HepG2 (cell line): ENCODE results near the gene ST6GALNAC4. TPM values are rescaled to one million over a fixed set of nuclear protein-coding genes. Genes with fewer than 3 reads are reported as not detected.
A peak's percentile ranks its signal among the peaks of the same experiment; 100 is the strongest.

Experiments
- CBFB ChIP-seq: sonication (generic); formaldehyde crosslinking; IDR thresholded peaks from 2 replicates; pipeline ENCODE4 v1.4.0; 2020; ENCODE audit warnings: missing genetic modification reagents
- GATAD2A ChIP-seq: IDR thresholded peaks from 2 replicates; pipeline ENCODE4 v1.6.1; 2016
- HNRNPL ChIP-seq: fragments of 200-400 bp; formaldehyde crosslinking; IDR thresholded peaks from 2 replicates; pipeline ENCODE4 v1.6.1; 2017; ENCODE audit warnings: mild to moderate bottlenecking, low read depth, low read length
- KDM2A ChIP-seq: sonication (generic); formaldehyde crosslinking; IDR thresholded peaks from 2 replicates; pipeline ENCODE4 v1.4.0; 2020; ENCODE audit warnings: low read depth, missing genetic modification reagents, borderline replicate concordance
- MEIS1 ChIP-seq: sonication (generic); formaldehyde crosslinking; IDR thresholded peaks from 2 replicates; pipeline ENCODE4 v1.9.0; 2021; ENCODE audit warnings: mild to moderate bottlenecking, missing genetic modification reagents, moderate library complexity, borderline replicate concordance
- MIXL1 ChIP-seq: IDR thresholded peaks from 2 replicates; pipeline ENCODE4 v1.6.1; 2016
- MLLT10 ChIP-seq: sonication (generic); formaldehyde crosslinking; IDR thresholded peaks from 2 replicates; pipeline ENCODE4 v1.4.0; 2020; ENCODE audit warnings: missing genetic modification reagents
- NFKB2 ChIP-seq: sonication (generic); formaldehyde crosslinking; IDR thresholded peaks from 2 replicates; pipeline ENCODE4 v1.4.0; 2020; ENCODE audit warnings: missing genetic modification reagents, borderline replicate concordance
- NFYC ChIP-seq: IDR thresholded peaks from 2 replicates; pipeline ENCODE4 v1.6.1; 2016; ENCODE audit warnings: missing genetic modification reagents, missing compliant biosample characterization
- RAD21 ChIP-seq: fragments of 450-650 bp; formaldehyde crosslinking; IDR thresholded peaks from 2 replicates; pipeline ENCODE4 v1.5.0; 2020; ENCODE audit warnings: mild to moderate bottlenecking
- SAP130 ChIP-seq: IDR thresholded peaks from 2 replicates; pipeline ENCODE4 v1.6.1; 2016; ENCODE audit warnings: low read depth
- TEAD3 ChIP-seq: optimal IDR thresholded peaks from 2 replicates; pipeline ENCODE3; 2016; ENCODE audit warnings: borderline replicate concordance
- ZNF232 ChIP-seq: sonication (generic); formaldehyde crosslinking; IDR thresholded peaks from 2 replicates; pipeline ENCODE4 v1.4.0; 2020; ENCODE audit warnings: missing genetic modification reagents, borderline replicate concordance
- ZNF333 ChIP-seq: sonication (generic); formaldehyde crosslinking; IDR thresholded peaks from 2 replicates; pipeline ENCODE4 v1.4.0; 2020; ENCODE audit warnings: mild to moderate bottlenecking, missing genetic modification reagents, borderline replicate concordance
- ZNF629 ChIP-seq: sonication (generic); formaldehyde crosslinking; conservative IDR thresholded peaks from 2 replicates; pipeline ENCODE4 v1.5.0; 2020; ENCODE audit warnings: missing genetic modification reagents
- ZNF782 ChIP-seq: sonication (generic); formaldehyde crosslinking; IDR thresholded peaks from 2 replicates; pipeline ENCODE4 v1.4.0; 2020; ENCODE audit warnings: missing genetic modification reagents, mild to moderate bottlenecking, borderline replicate concordance
- polyA plus RNA-seq, 8 experiments: library from polyadenylated mRNA; depleted of rRNA in 3 of 8; stranded (reverse) in 7 of 8; unstranded in 1 of 8; fragments of >200 nt; fragmentation: Illumina TruSeq in 4 of 8; extraction: Trizol in 4 of 8; gene quantifications; 2 replicates each; pipeline versions ENCODE4 v1.2.1 to v1.2.3, GENCODE V29; 2011 to 2016; ENCODE audit warnings: low read depth in 4 of 8, missing spikeins in 1 of 8, mixed read lengths in 1 of 8; ENCODE audit not compliant: insufficient read depth in 1 of 8
- total RNA-seq, 5 experiments: library from RNA; depleted of rRNA; stranded (reverse); fragments of >200 nt; fragmentation: Illumina TruSeq; extraction: Trizol; gene quantifications; 2 replicates each; pipeline ENCODE4 v1.2.3, GENCODE V29; 2016; ENCODE audit warnings: low read depth in 1 of 5
- TF ChIP-seq, protein P1 (sequence below), 2 experiments: sonication (generic) in 1 of 2; formaldehyde crosslinking in 1 of 2; IDR thresholded peaks; 2 replicates each; pipeline versions ENCODE4 v1.4.0 to v1.6.1; 2018 to 2020; ENCODE audit warnings: missing genetic modification reagents in 2 of 2, borderline replicate concordance in 1 of 2, low read depth in 1 of 2, mild to moderate bottlenecking in 1 of 2, missing biosample characterization in 1 of 2
- TF ChIP-seq, protein P2 (sequence below): sonication (generic); formaldehyde crosslinking; IDR thresholded peaks from 2 replicates; pipeline ENCODE4 v1.5.1; 2020; ENCODE audit warnings: mild to moderate bottlenecking, moderate library complexity, missing genetic modification reagents
- TF ChIP-seq, protein P3 (sequence below): sonication (generic); formaldehyde crosslinking; IDR thresholded peaks from 2 replicates; pipeline ENCODE4 v1.9.0; 2022; ENCODE audit warnings: low read depth, missing genetic modification reagents
- TF ChIP-seq, protein P4 (sequence below): sonication (generic); formaldehyde crosslinking; IDR thresholded peaks from 2 replicates; pipeline ENCODE4 v1.5.0; 2020; ENCODE audit warnings: mild to moderate bottlenecking, missing genetic modification reagents, moderate library complexity
- TF ChIP-seq, protein P5 (sequence below): sonication (generic); formaldehyde crosslinking; IDR thresholded peaks from 2 replicates; pipeline ENCODE4 v1.9.0; 2022; ENCODE audit warnings: missing genetic modification reagents, mild to moderate bottlenecking, borderline replicate concordance

Gene ST6GALNAC4
- total and polyA plus RNA-seq, 2 of the 13 experiments (the other 11 are each of a cell fraction or from before 2014, with no cell fraction given), result 18.8 to 27.7 TPM

DNA sequence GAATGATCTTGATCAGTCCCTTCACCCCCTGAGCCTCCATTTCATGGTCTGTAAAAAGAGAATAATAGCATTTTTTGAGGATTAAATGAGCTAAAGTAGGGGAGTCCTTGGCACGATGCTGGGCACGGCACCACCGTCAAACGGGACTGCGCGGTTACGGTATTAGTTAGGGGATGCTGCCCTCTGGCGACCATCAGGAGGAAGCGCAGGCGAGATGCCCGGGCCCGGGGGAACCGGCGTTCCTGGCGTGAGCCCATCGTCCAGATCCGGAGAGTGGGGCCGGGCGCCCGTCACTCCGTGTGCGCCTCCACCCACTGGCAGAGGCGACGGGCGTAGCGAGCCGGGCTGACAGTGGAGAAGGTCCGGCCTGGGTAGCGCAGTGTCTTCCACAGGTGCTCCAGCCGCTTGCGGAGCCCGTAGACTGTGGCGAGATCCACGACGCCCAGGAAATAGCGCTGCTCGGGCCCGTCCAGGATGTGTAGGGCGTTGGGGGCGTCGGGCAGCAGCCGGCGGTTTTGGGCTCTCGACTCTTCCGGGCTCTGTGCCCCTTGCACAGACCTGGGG, 4.8 kb upstream of the ST6GALNAC4 start (continued):
- TF ChIP-seq ZNF232 (CRISPR knock-in tag) (peak; percentile 27; the same call in 1 of the 2 replicates), NFKB2 (CRISPR knock-in tag) (no peak; the same call in 1 of the 2 replicates), MEIS1 (CRISPR knock-in tag) (0 out of 2 replicates have a peak, but pooled peaks have one; percentile 45), MIXL1 (CRISPR knock-in tag) (0 out of 2 replicates have a peak, but pooled peaks have one; percentile 22), ZNF333 (CRISPR knock-in tag) (no peak), MLLT10 (CRISPR knock-in tag) (no peak), ZNF629 (CRISPR knock-in tag) (peak; percentile 97), GATAD2A (CRISPR knock-in tag) (0 out of 2 replicates have a peak, but pooled peaks have one; percentile 33), CBFB (CRISPR knock-in tag) (peak; percentile 35; the same call in 1 of the 2 replicates), KDM2A (peak; percentile 85), HNRNPL (0 out of 2 replicates have a peak, but pooled peaks have one; percentile 18), ZNF782 (CRISPR knock-in tag) (0 out of 2 replicates have a peak, but pooled peaks have one; percentile 37), RAD21 (CRISPR knock-in tag) (peak; percentile 96), SAP130 (0 out of 2 replicates have a peak, but pooled peaks have one; percentile 24), NFYC (CRISPR knock-in tag) (0 out of 2 replicates have a peak, but pooled peaks have one; percentile 14), TEAD3 (CRISPR knock-in tag) (peak; percentile 22)
- TF ChIP-seq, protein P1, sequence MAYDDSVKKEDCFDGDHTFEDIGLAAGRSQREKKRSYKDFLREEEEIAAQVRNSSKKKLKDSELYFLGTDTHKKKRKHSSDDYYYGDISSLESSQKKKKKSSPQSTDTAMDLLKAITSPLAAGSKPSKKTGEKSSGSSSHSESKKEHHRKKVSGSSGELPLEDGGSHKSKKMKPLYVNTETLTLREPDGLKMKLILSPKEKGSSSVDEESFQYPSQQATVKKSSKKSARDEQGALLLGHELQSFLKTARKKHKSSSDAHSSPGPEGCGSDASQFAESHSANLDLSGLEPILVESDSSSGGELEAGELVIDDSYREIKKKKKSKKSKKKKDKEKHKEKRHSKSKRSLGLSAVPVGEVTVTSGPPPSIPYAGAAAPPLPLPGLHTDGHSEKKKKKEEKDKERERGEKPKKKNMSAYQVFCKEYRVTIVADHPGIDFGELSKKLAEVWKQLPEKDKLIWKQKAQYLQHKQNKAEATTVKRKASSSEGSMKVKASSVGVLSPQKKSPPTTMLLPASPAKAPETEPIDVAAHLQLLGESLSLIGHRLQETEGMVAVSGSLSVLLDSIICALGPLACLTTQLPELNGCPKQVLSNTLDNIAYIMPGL (CRISPR knock-in tag; IDR thresholded peaks at IDR 0.05; ENCODE audit: borderline replicate concordance in 1 of 2, low read depth in 1 of 2), result peak; percentile 18 to 57; a peak in 2 of 4 replicates
- TF ChIP-seq, protein P2, sequence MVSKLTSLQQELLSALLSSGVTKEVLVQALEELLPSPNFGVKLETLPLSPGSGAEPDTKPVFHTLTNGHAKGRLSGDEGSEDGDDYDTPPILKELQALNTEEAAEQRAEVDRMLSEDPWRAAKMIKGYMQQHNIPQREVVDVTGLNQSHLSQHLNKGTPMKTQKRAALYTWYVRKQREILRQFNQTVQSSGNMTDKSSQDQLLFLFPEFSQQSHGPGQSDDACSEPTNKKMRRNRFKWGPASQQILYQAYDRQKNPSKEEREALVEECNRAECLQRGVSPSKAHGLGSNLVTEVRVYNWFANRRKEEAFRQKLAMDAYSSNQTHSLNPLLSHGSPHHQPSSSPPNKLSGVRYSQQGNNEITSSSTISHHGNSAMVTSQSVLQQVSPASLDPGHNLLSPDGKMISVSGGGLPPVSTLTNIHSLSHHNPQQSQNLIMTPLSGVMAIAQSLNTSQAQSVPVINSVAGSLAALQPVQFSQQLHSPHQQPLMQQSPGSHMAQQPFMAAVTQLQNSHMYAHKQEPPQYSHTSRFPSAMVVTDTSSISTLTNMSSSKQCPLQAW (CRISPR knock-in tag), result 0 out of 2 replicates have a peak, but pooled peaks have one; percentile 8
- TF ChIP-seq, protein P3, sequence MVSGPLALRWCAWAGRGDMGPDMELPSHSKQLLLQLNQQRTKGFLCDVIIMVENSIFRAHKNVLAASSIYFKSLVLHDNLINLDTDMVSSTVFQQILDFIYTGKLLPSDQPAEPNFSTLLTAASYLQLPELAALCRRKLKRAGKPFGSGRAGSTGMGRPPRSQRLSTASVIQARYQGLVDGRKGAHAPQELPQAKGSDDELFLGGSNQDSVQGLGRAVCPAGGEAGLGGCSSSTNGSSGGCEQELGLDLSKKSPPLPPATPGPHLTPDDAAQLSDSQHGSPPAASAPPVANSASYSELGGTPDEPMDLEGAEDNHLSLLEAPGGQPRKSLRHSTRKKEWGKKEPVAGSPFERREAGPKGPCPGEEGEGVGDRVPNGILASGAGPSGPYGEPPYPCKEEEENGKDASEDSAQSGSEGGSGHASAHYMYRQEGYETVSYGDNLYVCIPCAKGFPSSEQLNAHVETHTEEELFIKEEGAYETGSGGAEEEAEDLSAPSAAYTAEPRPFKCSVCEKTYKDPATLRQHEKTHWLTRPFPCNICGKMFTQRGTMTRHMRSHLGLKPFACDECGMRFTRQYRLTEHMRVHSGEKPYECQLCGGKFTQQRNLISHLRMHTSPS (CRISPR knock-in tag), result no peak
- TF ChIP-seq, protein P4, sequence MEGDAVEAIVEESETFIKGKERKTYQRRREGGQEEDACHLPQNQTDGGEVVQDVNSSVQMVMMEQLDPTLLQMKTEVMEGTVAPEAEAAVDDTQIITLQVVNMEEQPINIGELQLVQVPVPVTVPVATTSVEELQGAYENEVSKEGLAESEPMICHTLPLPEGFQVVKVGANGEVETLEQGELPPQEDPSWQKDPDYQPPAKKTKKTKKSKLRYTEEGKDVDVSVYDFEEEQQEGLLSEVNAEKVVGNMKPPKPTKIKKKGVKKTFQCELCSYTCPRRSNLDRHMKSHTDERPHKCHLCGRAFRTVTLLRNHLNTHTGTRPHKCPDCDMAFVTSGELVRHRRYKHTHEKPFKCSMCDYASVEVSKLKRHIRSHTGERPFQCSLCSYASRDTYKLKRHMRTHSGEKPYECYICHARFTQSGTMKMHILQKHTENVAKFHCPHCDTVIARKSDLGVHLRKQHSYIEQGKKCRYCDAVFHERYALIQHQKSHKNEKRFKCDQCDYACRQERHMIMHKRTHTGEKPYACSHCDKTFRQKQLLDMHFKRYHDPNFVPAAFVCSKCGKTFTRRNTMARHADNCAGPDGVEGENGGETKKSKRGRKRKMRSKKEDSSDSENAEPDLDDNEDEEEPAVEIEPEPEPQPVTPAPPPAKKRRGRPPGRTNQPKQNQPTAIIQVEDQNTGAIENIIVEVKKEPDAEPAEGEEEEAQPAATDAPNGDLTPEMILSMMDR (CRISPR knock-in tag), result peak; percentile 96
- TF ChIP-seq, protein P5, sequence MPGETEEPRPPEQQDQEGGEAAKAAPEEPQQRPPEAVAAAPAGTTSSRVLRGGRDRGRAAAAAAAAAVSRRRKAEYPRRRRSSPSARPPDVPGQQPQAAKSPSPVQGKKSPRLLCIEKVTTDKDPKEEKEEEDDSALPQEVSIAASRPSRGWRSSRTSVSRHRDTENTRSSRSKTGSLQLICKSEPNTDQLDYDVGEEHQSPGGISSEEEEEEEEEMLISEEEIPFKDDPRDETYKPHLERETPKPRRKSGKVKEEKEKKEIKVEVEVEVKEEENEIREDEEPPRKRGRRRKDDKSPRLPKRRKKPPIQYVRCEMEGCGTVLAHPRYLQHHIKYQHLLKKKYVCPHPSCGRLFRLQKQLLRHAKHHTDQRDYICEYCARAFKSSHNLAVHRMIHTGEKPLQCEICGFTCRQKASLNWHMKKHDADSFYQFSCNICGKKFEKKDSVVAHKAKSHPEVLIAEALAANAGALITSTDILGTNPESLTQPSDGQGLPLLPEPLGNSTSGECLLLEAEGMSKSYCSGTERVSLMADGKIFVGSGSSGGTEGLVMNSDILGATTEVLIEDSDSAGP (CRISPR knock-in tag), result peak; percentile 39; the same call in 1 of the 2 replicates
